Activated T-helper 17 cell treated with anti-CD3 and anti-CD28 coated beads, Interleukin-2, amount 50 U/mL, for 72 hours (primary cell): ENCODE data around the gene SPINT2. TPM values are rescaled to one million over a fixed set of nuclear protein-coding genes. Genes with fewer than 3 reads are reported as not detected.
"Not testable (repeated sequence)": the region's sequence is repeated elsewhere in the genome, so short reads cannot be mapped to it uniquely, and the experiment has no call there.

Source experiments
- ATAC-seq: fragments of 150-1000 bp; cut with Tn5 transposase; replicated peaks from 2 replicates; pipeline ENCODE4 v1.10.0; 2021; ENCODE audit warnings: mild to moderate bottlenecking, moderate library complexity
- H3K27ac Mint-ChIP-seq: one replicate; pipeline ENCODE4 v1.8.0; 2022; ENCODE audit warnings: mixed read lengths
- H3K27me3 Mint-ChIP-seq: one replicate; pipeline ENCODE4 v1.8.0; 2022; ENCODE audit warnings: mixed read lengths
- H3K36me3 Mint-ChIP-seq: one replicate; pipeline ENCODE4 v1.8.0; 2022; ENCODE audit warnings: low read depth, mild to moderate bottlenecking, mixed read lengths
- H3K4me1 Mint-ChIP-seq: one replicate; pipeline ENCODE4 v1.8.0; 2022; ENCODE audit warnings: mixed read lengths
- H3K4me3 Mint-ChIP-seq: one replicate; pipeline ENCODE4 v1.8.0; 2022; ENCODE audit warnings: mild to moderate bottlenecking, mixed read lengths
- H3K9me3 Mint-ChIP-seq: one replicate; pipeline ENCODE4 v1.8.0; 2022; ENCODE audit warnings: mixed read lengths
- total RNA-seq, 2 donors: library from RNA; stranded (reverse); gene quantifications; one replicate each; pipeline ENCODE4 v1.2.3, GENCODE V29; 2022

SPINT2 gene
- total RNA-seq, 2 donors from 2014 or later: 21.3 to 56.6 TPM

DNA sequence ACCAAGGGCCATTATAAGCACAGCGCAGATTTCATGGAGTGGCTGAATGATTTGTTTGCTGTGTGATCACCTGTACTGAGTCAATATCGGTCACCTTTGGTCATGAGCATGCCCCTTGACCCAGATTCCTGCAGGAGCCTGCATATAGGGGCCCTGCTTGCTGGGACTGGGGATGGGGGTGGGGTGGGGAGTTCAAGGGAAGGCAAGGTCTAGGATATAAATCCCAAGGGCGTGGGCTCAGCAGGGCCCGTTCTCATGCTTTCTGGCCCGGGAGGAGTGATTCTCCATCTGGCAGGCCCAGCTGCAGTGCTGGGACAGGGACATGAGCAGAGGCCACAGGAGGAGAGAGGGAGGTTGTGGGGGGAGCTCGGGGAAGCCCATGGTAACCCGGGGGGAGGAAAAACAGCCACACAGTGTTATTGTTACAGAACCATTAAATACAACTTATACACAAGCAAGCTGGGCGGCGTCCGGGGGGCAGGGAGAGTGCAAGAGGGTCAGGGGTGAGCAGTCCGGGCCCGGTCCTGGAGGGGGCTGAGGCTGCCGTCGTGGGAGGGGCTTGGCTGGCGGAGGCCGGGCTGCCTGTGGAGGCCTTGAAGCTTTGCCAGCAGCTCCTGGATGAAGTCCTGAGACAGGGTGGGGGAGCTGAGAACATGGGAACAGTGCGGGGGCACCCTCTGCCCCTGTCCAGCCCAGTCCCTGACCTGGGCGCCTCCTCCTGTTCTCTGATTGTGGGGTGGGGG lies 13.4 kb upstream of the SPINT2 start:
- Mint-ChIP-seq H3K36me3 (no peaks in the 10 kb centered on the region), H3K4me3 (no peak overlapping the region), H3K9me3 (no peaks in the 10 kb centered on the region), H3K27ac (no peak overlapping the region), H3K27me3 (peaks cover 12% of the 10 kb centered on the region), H3K4me1 (no peaks in the 10 kb centered on the region)
- ATAC-seq: no peak

DNA sequence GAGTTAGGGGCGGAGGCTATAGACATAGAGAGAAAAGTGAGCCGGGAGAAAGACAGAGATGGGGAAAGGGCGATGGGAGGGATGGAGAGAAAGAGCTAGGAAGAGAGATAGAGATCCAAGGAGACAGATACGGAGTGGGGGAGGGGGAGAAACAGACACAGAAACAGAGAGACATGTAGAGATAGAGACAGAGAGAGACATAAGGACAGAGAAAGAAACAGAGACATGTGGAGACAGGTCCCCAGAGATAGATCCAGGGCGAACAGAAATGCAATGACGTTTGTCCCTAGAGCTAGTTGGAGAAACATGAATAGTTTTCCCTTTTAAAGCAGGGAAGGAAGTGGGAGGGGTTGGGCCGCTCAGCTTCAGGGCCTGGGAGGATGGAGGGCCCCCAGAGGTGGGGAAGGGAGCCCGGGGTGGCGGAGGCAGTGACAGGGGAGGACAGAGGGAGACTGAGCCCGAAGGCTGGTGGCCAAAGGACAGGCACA lies 12.8 kb upstream of the SPINT2 start:
- no peaks in the 10 kb centered on the region for H3K36me3 Mint-ChIP-seq
- H3K9me3 Mint-ChIP-seq: no peaks in the 10 kb centered on the region
- no peak for ATAC-seq
- H3K27me3 Mint-ChIP-seq: peaks cover 13% of the 10 kb centered on the region
- H3K27ac Mint-ChIP-seq: no peak overlapping the region
- H3K4me1 Mint-ChIP-seq: no peaks in the 10 kb centered on the region
- no peak overlapping the region for H3K4me3 Mint-ChIP-seq

DNA sequence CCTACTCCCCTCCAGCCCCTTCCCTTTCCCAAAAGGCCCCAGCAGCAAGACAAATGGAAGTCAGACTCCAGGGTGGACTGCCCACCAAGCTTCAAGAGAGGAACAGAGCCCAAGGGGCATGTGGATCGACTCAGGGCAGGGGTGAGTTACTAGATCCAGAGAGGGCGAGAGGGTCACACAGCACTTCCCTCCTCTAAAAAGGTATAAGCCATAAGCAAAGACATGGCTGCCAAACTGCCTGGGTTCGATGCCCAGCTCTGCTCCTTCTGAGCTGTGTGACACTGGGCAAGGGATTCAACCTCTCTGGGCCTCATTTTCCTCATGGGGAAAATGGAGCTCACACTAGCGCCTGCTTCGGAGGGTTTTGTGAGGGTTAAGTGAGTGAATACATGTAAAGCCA lies 12.0 kb upstream of the SPINT2 start:
- H3K27me3 Mint-ChIP-seq: peaks cover 18% of the 10 kb centered on the region
- H3K36me3 Mint-ChIP-seq: no peaks in the 10 kb centered on the region
- no peak for ATAC-seq
- H3K9me3 Mint-ChIP-seq: no peaks in the 10 kb centered on the region
- no peaks in the 10 kb centered on the region for H3K4me1 Mint-ChIP-seq
- no peak overlapping the region for H3K4me3 Mint-ChIP-seq
- H3K27ac Mint-ChIP-seq: no peak overlapping the region

DNA sequence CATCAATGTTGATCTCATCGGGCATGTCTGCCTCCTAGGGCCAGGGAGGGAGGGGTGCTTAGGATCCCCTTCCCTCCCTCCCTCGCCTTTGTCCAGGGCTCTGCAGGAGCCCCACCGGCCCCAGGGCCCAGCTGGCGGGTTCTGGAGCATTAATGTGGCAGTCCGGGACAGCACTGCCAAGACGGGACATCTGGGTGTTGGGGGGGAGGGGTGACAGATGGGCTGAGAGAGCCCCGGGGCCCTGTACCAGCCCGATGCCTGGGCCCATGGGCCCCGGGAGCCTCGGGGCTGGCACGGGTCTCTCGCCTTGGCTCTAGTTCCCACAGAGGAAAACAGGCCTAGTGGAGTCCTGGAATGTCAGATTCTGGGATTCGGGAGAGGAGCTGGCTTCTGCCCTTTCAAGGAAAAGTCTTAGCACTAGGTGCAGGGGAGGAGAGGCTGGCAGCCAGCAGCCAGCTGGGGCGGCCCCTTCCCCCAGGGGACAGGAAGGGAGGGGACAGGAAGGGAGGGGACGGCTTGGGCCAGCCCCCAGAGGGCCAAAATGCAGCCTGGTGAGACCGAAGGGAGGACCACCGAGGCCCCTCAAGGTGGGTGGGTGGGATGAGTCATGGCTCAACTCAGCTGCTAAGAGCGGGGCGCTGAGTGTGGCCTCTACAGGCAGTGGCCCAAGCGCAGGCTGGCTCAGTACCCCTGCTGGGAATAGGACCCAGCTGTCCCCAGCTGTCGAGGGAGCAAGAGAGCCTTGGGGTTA lies 11.3 kb upstream of the SPINT2 start:
- no peak for ATAC-seq
- Mint-ChIP-seq H3K36me3 (no peaks in the 10 kb centered on the region), H3K27ac (no peak overlapping the region), H3K9me3 (no peaks in the 10 kb centered on the region), H3K4me3 (no peak overlapping the region), H3K27me3 (peaks cover 22% of the 10 kb centered on the region), H3K4me1 (no peaks in the 10 kb centered on the region)

DNA sequence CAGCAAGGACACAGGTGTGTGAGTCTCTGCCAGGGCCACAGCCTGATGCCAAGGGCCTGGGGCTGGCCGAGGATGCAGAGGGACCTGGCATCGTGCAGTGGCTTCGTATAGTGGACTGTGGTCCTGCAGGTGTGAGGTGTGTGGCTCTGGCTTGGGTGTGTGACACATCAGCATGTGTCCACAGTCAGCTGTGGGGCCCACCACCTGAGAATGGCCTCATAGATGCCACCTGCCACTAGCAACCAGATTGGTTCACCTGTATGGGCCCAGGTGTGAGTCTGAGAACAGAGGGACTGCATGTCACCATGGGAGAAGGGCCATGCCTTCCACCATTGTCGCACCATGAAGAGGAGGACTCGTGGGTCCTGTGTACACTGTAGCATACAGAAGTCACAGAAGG lies 10.6 kb upstream of the SPINT2 start:
- H3K4me1 Mint-ChIP-seq: no peaks in the 10 kb centered on the region
- no peak overlapping the region for H3K27ac Mint-ChIP-seq
- no peak for ATAC-seq
- no peaks in the 10 kb centered on the region for H3K9me3 Mint-ChIP-seq
- H3K36me3 Mint-ChIP-seq: no peaks in the 10 kb centered on the region
- H3K4me3 Mint-ChIP-seq: no peak overlapping the region
- H3K27me3 Mint-ChIP-seq: peaks cover 23% of the 10 kb centered on the region

DNA sequence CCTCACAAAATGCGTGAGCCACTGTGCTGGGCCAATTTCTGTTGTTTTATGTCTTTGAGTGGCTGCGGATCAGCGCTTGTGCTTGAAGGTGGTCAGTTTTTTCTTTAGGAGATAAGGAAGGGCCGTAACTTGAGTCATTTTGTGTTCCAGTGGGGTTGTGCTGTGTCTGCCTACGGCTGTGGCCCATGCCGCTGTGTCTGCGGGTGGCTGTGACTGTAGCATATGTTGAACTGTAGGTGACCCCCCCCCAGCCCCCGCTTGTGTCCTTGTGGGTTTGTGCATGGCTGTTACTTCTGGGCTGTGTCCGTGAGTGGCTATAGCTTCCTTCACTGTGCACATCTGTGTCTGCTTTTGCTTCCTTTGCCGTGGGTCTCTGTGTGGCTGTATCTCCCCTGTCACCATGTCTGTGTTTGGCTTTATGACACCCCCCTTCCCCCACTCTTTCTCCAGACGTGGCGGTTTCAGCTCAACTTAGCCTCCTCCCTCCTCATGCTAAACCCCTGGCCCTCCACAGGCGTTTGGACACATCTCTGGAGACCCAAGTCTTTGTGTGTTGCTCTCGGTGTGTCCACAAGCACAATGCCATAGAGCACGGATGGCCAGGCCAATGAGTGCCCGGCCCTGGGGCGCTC lies 8.9 kb upstream of the SPINT2 start:
- peaks cover 25% of the 10 kb centered on the region for H3K27me3 Mint-ChIP-seq

DNA sequence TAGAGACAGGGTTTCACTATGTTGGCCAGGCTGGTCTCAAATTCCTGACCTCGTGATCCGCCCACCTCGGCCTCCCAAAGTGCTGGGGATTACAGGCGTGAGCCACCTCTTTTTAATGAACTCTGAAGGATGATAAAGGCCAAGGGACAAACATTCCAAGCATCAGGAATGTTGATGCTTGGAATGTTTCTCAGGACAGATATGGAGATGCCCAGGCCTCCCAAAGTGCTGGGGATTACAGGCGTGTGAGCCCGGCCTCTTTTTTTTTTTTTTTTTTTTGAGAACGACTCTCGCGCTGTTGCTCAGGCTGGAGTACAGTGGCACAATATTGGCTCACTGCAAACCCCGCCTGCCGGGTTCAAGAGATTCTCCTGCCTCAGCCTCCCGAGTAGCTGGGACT lies 2.4 kb upstream of the SPINT2 start:
- H3K36me3 Mint-ChIP-seq, H3K27ac Mint-ChIP-seq, H3K27me3 Mint-ChIP-seq, H3K4me3 Mint-ChIP-seq, ATAC-seq, H3K9me3 Mint-ChIP-seq: not testable (repeated sequence)
- H3K4me1 Mint-ChIP-seq: peaks cover 22% of the 10 kb centered on the region

More for the DNA sequence above, 8.9 kb upstream of the SPINT2 start:
- Mint-ChIP-seq H3K9me3 (no peaks in the 10 kb centered on the region), H3K4me1 (no peaks in the 10 kb centered on the region), H3K4me3 (no peak overlapping the region), H3K27ac (no peak overlapping the region), H3K36me3 (no peaks in the 10 kb centered on the region)
- no peak for ATAC-seq

DNA sequence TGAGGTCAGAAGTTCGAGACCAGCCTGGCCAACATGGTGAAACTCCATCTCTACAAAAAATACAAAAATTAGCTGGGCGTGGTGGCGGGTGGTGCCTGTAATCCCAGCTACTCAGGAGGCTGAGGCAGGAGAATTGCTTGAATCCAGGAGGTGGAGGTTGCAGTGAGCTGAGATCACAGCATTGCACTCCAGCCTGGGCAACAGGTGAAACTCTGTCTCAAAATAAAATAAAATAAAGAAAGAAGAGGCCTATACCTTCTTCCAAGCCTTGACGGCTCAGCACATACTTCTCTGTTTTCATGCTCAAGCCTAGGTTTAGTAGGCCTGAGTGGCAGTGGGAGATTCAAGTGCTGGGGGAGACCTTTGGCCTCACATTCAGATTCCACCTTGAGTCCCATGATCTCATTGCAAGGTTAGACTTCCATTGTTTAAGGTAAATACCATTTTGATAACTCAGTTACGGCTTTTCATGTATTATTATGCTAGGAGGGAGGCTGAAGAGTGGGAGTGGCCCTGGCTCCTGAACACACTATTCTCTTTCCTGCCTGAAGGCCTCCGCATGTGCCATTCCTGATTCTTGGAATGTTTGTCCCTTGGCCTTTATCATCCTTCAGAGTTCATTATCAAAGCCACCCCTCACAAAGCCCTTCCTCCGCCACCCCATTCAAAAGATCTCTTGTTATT lies 1.6 kb upstream of the SPINT2 start:
- Mint-ChIP-seq H3K4me1 (peaks cover 28% of the 10 kb centered on the region), H3K4me3 (peak overlapping the region; percentile 94), H3K36me3 (peaks cover 5% of the 10 kb centered on the region), H3K27ac (peak overlapping the region; percentile 96), H3K9me3 (peaks cover 4% of the 10 kb centered on the region), H3K27me3 (peaks cover 7% of the 10 kb centered on the region)
- ATAC-seq: no peak

DNA sequence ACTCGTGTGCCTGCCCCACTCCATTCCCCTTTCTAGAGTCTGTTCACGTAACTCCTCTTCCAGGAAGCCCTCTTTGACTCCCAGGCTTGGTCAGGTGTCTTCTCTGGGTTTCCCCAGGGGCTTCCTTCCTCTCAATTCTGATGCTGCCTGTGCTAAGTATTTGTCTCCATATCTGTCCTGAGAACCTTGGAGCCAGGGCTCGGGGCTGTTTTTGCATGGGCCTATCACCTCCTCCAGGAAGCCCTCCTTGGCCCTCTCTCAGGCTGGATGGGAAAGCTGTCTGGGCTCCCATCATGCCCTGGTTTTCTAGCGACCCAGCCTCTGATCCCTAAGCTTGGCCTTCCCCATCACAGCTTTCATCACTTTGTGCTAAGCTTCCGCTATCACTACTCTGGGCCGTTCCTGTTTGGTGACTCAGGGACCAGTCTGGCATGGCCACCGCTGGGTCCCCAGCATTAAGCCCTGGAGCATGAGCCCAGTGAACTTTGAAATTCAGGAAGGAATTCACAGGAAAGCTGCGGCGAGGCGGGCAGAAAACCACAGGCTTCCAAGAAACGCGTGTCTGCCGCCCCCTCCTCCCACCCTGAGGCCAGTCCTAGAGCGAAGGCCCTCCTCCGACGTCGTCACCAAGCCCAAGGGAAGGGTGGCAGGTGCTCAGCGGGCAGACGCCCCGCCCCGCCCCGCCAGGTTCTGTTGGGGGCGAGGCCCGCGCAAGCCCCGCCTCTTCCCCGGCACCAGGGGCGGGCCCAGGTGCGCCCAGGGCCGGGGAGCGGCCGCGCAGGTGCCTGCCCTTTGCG lies 486 bp upstream of the SPINT2 start:
- Mint-ChIP-seq H3K27ac (peak overlapping the region; percentile 96), H3K4me3 (peak overlapping the region; percentile 94), H3K4me1 (peaks cover 33% of the 10 kb centered on the region), H3K27me3 (peaks cover 3% of the 10 kb centered on the region), H3K36me3 (peaks cover 5% of the 10 kb centered on the region), H3K9me3 (peaks cover 4% of the 10 kb centered on the region)
- peak; percentile 87 for ATAC-seq

DNA sequence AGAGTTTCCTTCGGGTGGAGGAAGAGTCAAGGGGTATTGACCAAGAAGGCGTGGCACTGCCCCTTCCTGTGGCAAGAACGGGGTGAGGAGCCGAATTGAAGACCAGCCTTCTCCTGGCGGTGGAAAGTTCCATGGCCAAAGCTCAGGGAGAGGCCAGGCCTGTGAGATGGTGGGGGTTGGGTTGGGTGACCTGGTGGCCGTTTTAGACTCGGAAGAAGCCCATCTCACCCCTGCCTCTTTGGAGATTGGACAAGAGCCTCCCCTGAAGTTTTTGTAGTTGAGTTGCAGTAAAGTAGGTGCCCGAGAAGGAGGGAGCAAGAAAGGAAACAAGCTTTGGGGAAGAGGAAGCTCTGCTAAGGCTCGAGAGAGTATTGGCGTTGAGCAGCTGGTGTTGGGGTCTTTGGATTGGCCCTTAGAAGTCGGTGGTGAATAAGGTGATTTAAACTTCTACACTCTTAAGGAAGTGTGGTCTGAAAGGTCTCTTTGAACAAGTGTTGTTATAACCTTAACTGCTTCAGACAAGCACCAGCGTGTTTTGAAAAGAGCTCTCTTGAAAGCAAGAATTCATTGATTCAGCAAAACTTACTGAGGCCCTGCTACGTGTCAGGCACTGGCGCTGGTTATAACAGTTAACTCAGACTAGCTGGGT lies 964 bp downstream of the SPINT2 start:
- H3K27ac Mint-ChIP-seq: peak overlapping the region; percentile 91
- H3K36me3 Mint-ChIP-seq: peaks cover 5% of the 10 kb centered on the region
- H3K27me3 Mint-ChIP-seq: no peaks in the 10 kb centered on the region
- no peak for ATAC-seq
- H3K4me3 Mint-ChIP-seq: peak overlapping the region; percentile 94
- H3K9me3 Mint-ChIP-seq: peaks cover 4% of the 10 kb centered on the region
- H3K4me1 Mint-ChIP-seq: peaks cover 33% of the 10 kb centered on the region

DNA sequence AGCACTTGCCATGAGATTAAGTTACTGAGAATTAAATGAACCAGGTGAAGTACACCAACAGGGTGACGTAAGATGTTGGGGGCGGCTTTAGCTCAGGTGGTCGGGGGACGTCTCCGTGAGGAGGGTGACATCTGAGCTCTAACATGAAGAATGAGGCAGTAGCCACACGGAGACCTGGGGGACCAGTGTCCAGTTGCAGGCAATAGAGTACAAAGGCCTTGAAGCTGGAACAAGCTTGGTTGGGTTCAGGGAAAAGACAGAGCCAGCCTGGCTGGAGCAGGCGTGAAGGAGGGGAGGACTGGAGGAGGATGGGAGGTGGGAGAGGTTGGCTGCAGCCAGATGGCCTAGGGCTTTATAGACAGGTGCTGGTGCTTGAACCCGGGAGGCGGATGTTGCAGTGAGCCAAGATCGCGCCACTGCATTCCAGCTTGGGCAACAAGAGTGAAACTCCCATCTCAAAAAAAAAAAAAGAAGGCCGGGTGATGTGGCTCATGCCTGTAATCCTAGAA lies 1.6 kb downstream of the SPINT2 start:
- H3K27ac Mint-ChIP-seq: peak overlapping the region; percentile 91
- H3K4me1 Mint-ChIP-seq: peaks cover 33% of the 10 kb centered on the region

DNA sequence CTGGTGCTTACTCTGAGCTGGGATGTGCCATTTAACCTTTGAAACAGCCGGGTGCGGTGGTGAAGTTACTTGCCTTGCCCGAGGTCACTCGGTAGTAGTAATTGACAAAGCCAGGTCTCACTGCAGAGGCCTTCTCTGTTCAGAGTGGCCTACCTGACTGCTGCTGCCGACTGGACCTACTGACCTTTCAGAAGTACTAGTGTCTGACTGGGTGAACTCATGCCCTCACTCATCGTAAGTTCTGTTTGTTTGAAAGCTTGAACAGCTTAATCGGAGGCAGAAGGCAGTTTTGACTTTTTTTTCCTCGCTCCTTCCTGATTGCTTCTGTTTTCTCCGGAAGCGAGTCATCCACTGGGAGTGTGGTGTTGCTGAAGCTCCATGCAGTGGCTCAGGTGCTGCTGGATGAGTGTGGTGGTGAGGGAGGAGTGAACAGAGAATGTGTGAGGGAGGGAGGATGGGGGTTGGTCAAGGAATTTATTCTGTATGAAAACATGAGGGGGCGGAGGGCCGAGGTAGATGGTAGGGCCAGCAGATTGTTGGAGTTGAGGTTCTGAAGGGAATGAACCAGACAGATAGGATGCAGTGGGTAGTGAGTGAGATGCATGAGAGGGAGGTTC lies 2.7 kb downstream of the SPINT2 start:
- Mint-ChIP-seq H3K27me3 (no peaks in the 10 kb centered on the region), H3K9me3 (peaks cover 4% of the 10 kb centered on the region), H3K4me3 (no peak overlapping the region), H3K4me1 (peaks cover 33% of the 10 kb centered on the region), H3K36me3 (peaks cover 5% of the 10 kb centered on the region), H3K27ac (no peak overlapping the region)
- ATAC-seq: no peak

More for the DNA sequence above, 1.6 kb downstream of the SPINT2 start:
- H3K36me3 Mint-ChIP-seq: peaks cover 5% of the 10 kb centered on the region
- ATAC-seq: no peak
- peak overlapping the region; percentile 94 for H3K4me3 Mint-ChIP-seq
- no peaks in the 10 kb centered on the region for H3K27me3 Mint-ChIP-seq
- H3K9me3 Mint-ChIP-seq: peaks cover 4% of the 10 kb centered on the region
